HG03558 (cell line): Measurements from ENCODE around the gene DIAPH3.

Source experiments
- ATAC-seq: cut with Tn5 transposase; IDR thresholded peaks from one replicate; pipeline ENCODE4 v1.9.1; 2021; ENCODE audit warnings: moderate number of reproducible peaks; ENCODE audit not compliant: unreplicated experiment; ENCODE audit errors: extremely low read depth

DIAPH3 gene

DNA sequence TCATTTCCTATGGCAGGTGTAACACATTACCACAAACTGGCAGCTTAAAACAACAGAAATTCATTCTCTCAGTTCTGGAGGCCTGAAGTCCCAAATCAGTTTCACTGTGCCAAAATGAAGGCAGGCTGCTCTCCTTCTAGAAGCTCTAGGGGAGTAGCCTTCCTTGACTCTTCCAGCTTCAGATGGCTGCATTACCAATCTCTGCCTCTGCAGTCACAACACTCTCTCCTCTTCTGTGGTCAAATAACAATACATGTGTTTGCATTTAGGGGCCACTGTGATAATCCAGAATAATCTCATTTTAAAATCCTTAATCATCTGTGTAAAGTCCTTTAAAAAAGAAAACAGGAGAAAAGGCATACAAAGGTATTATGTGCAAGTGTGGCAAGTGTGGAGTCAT, 7.8 kb downstream of the DIAPH3 start:
- no peak for ATAC-seq

DNA sequence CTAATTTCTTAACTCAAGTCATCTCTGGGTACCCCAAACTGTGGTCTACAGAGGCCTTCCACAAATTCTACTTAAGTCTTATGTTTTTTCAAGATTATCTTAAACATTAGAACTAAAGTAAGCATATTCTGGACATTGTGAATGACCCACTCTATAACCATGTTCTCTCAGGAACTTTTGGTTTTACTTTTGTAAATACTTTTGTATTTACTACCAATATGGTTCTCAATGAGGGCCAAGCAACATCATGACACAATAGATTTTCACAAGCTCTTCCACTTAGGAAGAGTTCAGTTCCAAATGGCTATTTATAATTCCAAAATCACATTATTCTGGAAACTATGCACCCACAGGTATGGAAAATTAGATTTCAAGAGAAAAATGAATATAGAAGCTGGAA, 10.8 kb downstream of the DIAPH3 start:
- ATAC-seq: no peak

DNA sequence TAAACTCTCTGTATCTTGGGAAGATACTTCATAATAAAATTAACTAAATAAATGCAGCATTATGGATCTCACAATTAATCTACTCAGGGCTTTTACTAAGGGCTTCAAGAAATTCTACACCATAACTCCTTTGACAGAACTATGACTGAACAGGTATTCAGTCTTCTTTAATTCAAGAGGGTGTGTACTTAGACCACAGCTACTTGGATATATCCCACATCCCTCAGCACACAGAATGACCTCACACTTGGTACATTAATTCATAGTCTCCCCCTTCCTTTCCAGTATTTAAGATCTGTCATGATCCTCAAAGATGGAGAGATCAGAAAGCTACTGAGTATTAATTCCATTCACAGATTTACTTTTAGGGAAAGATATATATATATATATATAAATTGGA, 11.6 kb downstream of the DIAPH3 start:
- no peak for ATAC-seq

DNA sequence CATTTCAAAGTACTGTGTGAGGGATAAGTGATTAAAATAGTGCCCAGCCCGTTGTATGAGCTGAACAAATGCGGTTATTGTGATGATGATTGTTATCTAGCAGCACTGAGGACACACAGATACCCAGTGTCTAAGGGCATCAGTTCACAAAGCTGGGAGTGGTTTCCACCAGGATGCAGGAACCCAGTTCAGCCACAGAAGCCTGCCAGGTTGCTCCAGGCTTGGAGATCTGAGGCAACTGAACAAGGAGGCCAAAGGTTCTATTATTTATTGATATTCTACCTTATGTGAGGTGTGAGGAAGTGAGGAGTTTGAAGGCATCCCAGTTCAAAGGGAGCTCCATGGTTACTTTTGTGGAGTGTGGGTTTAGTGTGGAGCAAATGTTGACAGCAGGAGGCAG, 13.2 kb downstream of the DIAPH3 start:
- no peak for ATAC-seq

DNA sequence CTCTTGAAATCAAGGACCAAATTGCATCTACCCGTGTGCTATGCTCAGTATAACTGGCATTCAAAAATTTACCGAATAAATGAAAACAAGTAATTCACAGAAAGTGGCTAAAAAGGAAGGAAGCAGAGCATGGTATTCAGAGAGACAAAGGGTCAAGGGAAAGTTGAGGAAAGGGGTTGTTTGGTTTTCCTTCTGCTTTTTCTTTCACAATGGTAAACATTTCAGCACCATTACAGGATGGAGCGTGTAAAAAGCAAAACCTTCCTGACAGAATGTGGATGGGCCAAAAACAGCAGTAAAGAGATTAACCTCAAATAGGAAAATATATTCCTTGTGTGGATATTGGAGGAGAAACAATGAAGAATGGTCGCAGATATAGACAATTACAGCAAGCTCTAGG, 14.8 kb downstream of the DIAPH3 start:
- ATAC-seq: no peak

DNA sequence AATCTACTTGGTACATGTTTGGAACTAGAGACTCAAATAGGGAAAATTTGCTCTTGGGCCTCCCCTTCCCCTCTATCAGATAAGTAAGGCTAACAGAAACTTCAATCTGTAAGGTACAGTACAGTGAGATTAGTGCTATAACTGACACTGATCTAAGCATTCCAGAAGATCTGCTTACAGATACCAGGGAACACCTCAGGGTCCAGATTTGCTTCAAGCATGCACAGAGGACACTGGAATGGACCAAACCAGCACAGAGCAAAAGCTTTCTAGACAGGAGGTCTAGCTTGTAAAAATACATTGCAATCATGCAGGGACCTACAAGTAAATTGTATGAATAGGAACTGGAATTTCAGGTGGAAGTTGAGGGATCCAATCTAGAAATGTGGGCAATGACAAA, 16.4 kb downstream of the DIAPH3 start:
- ATAC-seq: no peak

DNA sequence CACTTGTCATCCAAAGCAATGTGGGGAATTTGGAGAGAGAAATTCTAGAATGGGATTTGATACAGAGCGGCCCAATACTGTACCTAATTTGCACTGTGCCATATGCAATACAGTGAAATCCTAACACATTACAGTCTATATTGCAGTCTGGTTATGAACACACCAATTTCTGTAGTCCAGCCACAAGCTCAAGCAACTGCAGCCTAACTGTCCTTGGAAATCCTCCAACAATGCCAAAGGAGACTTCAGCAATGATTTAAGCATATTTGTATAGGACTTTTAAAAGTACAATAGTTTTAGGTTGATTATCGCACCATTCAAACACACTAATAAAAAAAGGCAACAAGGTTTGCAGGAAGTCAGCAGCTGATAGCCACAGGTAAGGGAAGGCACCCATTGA, 17.3 kb downstream of the DIAPH3 start:
- no peak for ATAC-seq

DNA sequence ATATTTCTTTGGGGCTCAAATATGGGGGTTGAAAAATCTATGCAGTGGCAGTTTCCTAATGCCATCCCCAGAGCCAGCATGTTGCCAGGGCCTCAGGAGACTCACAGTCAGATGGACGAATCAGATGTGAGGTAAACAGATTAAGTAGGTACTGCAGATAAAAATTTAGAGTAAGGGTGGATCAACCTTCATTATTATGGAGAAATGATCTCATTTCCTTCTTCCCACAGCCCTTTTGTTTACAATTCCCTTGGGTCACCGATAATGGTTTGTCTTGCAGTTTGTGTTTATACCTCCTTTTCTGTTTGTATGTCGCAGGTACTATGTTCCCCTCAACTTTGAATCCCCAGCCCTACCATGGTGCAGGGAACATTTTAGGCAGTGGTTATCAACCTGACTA, 20.0 kb downstream of the DIAPH3 start:
- no peak for ATAC-seq

DNA sequence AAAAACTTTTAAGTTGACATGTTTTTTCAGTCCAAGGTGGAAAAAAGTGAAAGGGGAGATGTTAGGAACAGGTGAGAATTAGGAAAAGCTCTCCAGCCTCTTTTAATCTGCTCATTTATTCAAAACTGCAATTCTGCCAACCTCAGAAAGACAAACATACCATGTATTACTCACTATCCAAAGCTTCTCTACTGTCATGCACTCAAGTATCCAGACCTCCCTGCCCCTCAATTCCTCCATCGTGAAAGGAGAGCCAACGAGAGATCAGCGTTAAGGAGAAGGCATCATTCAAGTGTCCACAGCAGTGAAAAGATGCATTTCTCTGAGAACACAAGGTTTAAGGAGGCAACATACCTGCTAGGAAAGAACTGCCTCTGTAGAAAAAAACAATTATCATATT, 24.5 kb downstream of the DIAPH3 start:
- ATAC-seq: no peak

DNA sequence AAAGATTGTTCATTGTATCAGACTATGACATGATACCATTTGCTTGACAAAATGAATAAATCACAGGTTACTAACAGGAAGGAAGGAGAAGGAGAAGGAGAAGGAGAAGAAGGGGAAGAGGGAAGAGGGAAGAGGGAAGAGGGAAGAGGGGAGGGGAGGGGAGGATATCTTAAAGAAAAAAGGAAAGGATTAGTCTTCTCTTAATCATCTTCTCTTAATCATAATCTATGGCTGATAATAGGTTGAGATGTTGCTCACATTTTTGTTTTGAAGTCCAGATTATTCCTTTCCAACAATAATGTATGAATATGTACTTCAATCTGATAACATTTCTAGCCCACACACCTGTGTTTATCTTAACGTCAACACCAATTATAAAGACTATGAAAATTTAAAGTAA, 25.1 kb downstream of the DIAPH3 start:
- ATAC-seq: no peak

DNA sequence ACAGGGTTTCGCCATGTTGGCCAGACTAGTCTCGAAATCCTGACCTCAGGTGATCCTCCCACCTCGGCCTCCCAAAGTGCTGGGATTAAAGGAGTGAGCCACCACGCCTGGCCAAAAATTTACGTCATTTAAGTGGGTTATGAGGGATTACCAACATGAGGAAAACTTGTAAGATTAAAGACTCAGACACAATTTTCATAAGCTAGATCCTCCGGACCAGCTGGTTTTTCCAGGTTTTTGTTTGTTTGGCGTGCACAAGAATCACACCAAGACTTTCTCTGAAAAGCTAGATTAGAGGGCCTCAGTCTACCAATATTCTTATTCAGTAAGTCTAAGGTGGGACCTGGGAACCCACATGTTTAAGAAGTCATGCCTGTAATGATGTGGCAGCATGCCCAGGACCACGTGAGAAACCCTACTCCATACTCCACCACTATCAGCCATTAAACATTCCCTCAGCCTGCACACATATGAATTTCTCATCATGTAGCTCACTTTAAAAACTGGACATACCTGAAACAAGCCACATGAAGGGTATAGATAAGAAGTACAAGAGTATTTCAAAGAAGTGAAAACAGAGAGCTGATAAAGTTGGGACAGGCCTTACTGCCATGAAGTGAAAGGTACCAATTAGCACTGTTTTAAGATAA, 25.7 kb downstream of the DIAPH3 start:
- ATAC-seq: no peak

DNA sequence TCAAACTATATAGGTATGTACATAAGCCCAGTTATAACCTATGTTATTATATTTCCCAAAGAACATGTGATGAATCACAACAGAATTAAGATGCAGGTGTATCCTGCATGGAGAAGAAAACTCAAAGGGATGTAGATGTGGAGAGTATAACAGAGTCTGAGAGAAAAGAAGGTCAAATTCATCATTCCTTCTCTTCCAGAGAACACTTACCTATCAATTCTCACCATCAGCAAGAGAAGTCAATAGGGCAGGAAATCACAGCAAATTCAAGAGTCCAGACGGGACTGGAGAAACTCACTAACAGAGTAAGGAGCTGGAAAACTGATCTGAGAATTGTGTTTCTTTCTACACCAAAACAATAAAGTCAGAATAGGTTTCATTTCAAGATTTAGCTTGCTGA, 28.4 kb downstream of the DIAPH3 start:
- ATAC-seq: no peak

DNA sequence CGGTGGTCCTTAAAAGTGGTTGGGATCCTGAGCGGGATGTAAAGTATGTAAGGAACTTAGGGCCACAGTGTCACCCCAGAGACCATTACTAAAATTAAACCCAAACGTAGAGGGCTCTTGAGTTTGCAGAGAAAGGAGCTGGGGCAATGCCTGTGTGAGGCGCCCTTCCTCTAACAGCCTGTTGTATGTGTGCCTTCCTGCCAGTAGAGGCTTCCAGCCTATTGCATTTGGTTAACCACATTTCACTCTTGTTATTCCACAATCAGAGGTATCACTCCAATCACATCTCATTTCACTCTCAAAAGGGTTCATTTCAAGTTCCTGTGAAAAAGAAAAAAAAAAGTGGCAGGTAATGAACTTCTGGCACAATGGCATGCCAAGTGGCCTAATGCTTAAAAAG, 29.4 kb downstream of the DIAPH3 start:
- ATAC-seq: no peak

DNA sequence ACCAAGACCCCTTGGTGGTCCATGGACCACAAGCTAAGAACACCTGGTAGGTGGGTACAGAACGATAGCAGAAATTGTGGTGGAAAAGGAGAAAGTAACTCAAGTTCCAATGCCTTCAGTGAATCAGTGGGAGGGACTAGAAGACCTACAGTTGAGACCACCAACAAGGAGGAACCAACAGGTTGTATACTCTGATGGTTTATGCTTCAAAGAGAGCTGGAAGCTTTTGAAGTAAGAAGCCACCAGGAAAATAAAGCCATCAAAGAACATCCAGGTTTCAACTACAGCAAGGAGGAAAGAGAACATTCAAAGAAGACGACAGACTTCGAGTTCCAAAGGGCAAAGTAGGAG, 42.4 kb downstream of the DIAPH3 start:
- ATAC-seq: no peak

DNA sequence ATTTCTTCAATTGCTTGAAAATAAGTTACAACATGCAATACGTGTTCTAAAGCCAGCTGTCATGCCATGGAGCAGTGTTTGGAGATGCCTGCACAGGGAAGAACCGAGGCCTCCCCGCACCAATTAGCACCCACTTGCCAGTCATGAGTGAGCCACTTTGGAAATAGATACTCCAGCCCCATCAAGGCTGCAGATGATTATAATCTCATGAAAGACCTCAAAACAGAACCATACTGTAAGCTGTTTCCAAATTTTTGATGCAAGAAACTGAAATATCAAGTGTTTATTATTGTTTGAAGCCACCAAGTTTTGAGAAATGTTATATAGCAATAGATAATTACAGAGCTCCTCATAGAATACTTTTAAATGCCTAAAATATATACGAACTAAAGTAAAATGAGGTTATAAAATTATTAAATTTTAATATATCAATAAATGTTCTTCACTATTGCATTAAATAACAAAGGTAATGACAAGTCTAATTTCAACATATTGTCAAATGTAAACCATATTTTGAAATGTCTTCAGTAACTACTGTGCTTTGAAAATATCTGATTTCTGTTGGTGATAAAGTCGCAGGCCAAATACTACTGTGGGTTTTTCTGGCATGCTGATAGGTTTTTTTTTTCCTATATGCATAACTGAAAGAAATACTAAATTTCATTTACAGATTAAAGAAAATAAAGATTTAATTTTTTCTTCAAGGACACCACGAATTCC, 43.0 kb downstream of the DIAPH3 start:
- ATAC-seq: no peak

DNA sequence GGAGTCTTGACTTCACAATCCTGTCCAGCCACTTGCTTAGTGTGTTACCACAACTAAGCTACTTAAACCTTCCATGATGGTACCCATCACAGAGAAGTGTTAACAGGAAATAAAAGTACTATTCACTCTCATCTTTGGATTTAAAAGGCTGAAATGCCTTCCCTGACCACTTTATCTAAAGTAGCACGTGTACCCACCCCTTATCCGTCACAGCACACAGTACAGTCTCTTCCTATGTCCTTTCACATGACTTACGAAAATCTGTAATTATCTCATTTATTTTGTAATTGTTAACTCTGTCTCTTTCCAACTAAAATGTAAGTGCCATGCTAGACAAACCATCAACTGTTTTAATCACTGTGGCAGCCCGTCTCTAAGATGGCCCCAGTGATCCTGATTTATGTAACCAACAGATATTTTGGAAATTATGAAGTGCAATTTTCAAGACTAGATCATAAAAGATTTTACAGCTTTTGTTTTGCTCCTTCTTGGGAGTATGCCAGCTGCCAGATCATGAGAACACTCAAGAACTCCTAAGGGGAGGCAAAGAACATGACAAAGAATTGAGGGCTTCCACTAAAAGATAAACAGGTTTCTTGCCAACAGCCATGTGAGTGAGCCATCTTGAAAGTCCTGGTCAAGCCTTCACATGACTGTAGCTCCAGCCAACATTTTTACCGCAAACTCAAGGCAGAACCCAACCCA, 44.9 kb downstream of the DIAPH3 start:
- no peak for ATAC-seq

DNA sequence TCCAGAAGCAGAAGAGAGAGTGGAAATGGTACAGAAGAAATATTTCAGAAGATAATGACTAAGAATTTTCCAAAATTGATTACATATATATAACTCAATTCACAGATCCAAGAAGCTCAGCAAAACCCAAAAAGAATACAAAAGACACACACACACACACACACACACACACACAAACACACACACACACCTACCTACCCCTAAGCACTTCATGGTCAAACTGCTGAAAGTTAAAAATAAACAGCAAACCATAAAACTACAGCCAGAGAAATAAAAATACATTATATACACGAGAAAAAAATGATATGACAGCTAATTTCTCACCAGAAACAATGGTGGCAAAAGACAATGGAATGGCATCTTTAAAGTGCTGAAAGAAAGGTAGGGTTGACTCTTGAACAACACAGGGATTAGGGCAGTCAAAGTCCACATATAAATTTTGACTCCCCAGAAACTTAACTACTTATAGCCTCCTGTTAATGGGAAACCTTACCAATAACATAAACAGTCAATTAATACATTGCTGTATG, 49.2 kb downstream of the DIAPH3 start:
- no peak for ATAC-seq

DNA sequence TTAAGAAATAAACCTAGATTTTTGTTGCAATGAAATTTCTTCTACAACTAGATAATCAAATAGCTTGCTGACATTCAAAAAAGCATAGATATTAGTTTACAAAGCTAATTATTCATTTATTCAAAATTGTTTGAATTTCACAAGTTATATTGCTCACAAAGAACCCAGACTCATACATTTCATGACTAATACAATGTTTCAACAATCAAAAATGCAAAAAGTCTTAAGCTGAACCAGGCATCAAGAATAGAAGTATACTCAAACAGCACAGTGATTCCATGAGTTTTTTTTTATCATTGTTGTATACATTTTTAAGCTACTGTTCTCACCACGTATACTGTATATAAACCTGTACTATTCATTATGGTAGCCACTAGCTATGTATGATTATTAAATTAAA, 51.0 kb downstream of the DIAPH3 start:
- no peak for ATAC-seq

DNA sequence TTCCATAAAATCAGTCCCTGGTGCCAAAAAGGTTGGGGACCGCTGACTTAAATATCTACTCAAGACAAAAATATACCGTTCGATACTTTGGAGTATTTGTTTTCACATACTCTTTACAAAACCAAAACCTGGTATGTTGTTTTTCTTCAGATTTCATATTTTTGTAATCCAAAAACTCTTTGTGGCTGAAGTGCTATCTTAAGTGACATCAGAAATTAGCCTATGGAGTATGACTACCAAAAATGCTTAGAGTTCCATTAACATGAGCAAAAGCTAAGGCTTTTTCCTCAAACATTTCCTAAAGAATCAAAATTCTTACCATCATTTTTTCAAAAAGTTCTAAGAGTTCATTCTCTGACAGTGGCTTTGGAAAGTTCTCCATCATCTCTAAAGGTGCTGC, 52.0 kb downstream of the DIAPH3 start:
- no peak for ATAC-seq

DNA sequence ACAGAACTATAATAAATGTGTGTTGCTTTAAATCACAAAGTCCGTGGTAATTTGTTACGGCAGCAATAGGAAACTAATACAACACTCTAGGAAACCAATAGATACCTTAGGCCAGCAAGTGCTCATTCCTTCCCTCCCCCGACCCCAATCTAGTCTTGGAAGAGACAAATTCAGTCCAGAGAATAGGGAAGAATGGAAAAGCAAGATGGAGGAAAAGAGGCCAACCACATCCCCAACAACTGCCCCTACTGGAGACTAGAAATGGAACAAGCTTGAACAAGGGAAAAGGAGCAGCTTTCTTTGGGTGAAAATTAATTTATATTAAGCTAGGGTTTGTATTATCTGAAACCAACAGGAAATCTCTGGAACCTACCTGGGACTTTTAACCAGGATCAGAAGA, 54.4 kb downstream of the DIAPH3 start:
- ATAC-seq: no peak

DNA sequence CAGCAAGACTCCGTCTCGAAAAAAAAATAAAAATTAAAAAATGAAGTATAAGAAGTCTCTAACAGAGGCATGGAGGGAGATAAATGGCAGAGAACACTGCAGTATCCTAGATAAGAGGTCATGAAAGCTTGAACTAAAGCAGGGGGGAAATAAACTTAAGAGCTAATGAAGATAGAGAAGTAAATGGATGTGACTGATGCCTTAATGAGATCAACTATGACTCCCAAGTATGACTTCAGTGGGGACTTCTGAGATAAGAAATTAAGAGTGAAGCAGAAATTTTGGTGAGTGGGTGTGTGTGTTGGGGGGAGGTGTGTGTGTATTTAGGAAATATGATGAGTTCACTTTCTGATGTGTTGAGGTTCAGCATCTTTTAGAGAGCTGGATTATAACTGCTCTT, 55.1 kb downstream of the DIAPH3 start:
- no peak for ATAC-seq
